HL-60 (cell line): ENCODE results near the gene BTBD2.

Experiments used
- GABPA ChIP-seq: IDR thresholded peaks from 2 replicates; pipeline ENCODE4 v1.6.1; 2012; ENCODE audit warnings: low read depth
- POLR2AphosphoS5 ChIP-seq: IDR thresholded peaks from 2 replicates; pipeline ENCODE4 v1.6.1; 2012; ENCODE audit warnings: low read depth
- SPI1 ChIP-seq: IDR thresholded peaks from 2 replicates; pipeline ENCODE4 v1.6.1; 2012; ENCODE audit warnings: low read depth, mild to moderate bottlenecking, borderline replicate concordance
- TF ChIP-seq, protein P1 (sequence below): IDR thresholded peaks from one replicate; pipeline ENCODE4 v1.5.1; 2011; ENCODE audit warnings: low read length, control low read depth, inconsistent platforms; ENCODE audit not compliant: insufficient read depth
- TF ChIP-seq, protein P2 (sequence below): IDR thresholded peaks from 2 replicates; pipeline ENCODE4 v1.6.1; 2012; ENCODE audit warnings: low read depth; ENCODE audit not compliant: insufficient replicate concordance

DNA sequence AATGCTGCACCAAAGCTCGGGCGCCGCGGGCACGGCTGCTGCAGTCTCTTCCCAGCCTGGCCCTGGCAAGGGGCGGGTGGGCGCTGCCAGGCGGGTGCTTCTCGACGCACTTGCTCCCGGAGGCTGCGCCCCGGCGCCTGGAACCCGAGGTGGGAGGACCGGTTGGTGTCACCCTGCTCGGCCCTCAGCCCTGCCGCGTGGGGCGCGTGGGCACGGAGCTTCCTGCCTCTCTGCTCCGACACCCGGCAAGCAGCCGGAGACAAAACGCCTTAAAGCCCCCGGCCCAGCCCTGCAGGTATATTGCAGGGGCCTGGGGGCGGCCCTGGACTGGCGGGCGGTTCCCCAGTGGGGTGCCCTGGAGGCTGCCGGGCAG is 34.7 kb downstream of the BTBD2 start:
- TF ChIP-seq, protein P1, sequence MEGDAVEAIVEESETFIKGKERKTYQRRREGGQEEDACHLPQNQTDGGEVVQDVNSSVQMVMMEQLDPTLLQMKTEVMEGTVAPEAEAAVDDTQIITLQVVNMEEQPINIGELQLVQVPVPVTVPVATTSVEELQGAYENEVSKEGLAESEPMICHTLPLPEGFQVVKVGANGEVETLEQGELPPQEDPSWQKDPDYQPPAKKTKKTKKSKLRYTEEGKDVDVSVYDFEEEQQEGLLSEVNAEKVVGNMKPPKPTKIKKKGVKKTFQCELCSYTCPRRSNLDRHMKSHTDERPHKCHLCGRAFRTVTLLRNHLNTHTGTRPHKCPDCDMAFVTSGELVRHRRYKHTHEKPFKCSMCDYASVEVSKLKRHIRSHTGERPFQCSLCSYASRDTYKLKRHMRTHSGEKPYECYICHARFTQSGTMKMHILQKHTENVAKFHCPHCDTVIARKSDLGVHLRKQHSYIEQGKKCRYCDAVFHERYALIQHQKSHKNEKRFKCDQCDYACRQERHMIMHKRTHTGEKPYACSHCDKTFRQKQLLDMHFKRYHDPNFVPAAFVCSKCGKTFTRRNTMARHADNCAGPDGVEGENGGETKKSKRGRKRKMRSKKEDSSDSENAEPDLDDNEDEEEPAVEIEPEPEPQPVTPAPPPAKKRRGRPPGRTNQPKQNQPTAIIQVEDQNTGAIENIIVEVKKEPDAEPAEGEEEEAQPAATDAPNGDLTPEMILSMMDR, result no peak
- TF ChIP-seq, protein P2, sequence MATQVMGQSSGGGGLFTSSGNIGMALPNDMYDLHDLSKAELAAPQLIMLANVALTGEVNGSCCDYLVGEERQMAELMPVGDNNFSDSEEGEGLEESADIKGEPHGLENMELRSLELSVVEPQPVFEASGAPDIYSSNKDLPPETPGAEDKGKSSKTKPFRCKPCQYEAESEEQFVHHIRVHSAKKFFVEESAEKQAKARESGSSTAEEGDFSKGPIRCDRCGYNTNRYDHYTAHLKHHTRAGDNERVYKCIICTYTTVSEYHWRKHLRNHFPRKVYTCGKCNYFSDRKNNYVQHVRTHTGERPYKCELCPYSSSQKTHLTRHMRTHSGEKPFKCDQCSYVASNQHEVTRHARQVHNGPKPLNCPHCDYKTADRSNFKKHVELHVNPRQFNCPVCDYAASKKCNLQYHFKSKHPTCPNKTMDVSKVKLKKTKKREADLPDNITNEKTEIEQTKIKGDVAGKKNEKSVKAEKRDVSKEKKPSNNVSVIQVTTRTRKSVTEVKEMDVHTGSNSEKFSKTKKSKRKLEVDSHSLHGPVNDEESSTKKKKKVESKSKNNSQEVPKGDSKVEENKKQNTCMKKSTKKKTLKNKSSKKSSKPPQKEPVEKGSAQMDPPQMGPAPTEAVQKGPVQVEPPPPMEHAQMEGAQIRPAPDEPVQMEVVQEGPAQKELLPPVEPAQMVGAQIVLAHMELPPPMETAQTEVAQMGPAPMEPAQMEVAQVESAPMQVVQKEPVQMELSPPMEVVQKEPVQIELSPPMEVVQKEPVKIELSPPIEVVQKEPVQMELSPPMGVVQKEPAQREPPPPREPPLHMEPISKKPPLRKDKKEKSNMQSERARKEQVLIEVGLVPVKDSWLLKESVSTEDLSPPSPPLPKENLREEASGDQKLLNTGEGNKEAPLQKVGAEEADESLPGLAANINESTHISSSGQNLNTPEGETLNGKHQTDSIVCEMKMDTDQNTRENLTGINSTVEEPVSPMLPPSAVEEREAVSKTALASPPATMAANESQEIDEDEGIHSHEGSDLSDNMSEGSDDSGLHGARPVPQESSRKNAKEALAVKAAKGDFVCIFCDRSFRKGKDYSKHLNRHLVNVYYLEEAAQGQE, result no peak
- TF ChIP-seq GABPA (no peak), POLR2AphosphoS5 (no peak), SPI1 (no peak)
